HepG2 (cell line): ENCODE data around the gene SDC1. TPM values are rescaled to one million over a fixed set of nuclear protein-coding genes. Genes with fewer than 3 reads are reported as not detected.
"Not testable (repeated sequence)": the region's sequence is repeated elsewhere in the genome, so short reads cannot be mapped to it uniquely, and the experiment has no call there.

Source experiments
- ATAC-seq: fragments of 200-7000 bp; cut with Tn5 transposase; 3 replicates; pipeline ENCODE4 v1.9.1; 2020; ENCODE audit warnings: mild to moderate bottlenecking, moderate library complexity
- BruUV-seq: library from RNA; stranded (reverse); fragments of 400-500 nt; replicated peaks from 2 replicates; lab custom pipeline; 2021; lab: Mats Ljungman, UMichigan
- CTCF ChIA-PET: fragments of 300-600 bp; formaldehyde crosslinking; extraction: SDS; loops from one replicate; lab custom pipeline; 2021; ENCODE audit warnings: low total read pairs, inconsistent platforms, low intra/inter-chr PET ratio; lab: Yijun Ruan, JAX
- POLR2A ChIA-PET: fragments of 350-600 bp; sonication (Branson Sonifier 250); formaldehyde crosslinking; loops from one replicate; lab custom pipeline; 2020; ENCODE audit warnings: antibody characterized with exemption, inconsistent platforms; lab: Yijun Ruan, JAX
- DNase-seq: peaks from one replicate; pipeline ENCODE4 v3.0.0-alpha.2; 2015; ENCODE audit warnings: low spot score
- FAIRE-seq: peaks from 3 replicates; lab custom pipeline; 2011; peaks lifted over from hg19 to GRCh38; lab: Jason Lieb, UNC
- H2AFZ ChIP-seq: one replicate; pipeline ENCODE4 v1.6.1; 2011; ENCODE audit warnings: low read length, inconsistent platforms
- H3K27ac ChIP-seq: fragments of 300-600 bp; 3 replicates; pipeline ENCODE4 v1.8.0; 2011; ENCODE audit warnings: mixed run types, mild to moderate bottlenecking, mixed read lengths, low read length, inconsistent platforms; ENCODE audit not compliant: insufficient read depth; ENCODE audit errors: extremely low read length
- H3K27me3 ChIP-seq, 2 experiments: fragments of 200-600 bp in 1 of 2; 2 replicates in 1 of 2; 3 replicates in 1 of 2; pipeline versions ENCODE4 v1.6.0 to v1.8.0; 2011; ENCODE audit warnings: low read length in 2 of 2, mild to moderate bottlenecking in 2 of 2, moderate library complexity in 2 of 2, inconsistent platforms in 1 of 2; ENCODE audit not compliant: insufficient read depth in 2 of 2, control insufficient read depth in 1 of 2
- H3K36me3 ChIP-seq, 2 experiments: fragments of 200-600 bp in 1 of 2; replicated peaks in 1 of 2; 2 replicates in 1 of 2; 3 replicates in 1 of 2; pipeline versions ENCODE4 v1.5.1 to v1.8.0; 2011; ENCODE audit warnings: low read length in 2 of 2, inconsistent platforms in 1 of 2; ENCODE audit not compliant: insufficient read depth in 2 of 2, control insufficient read depth in 1 of 2
- H3K4me1 ChIP-seq: 2 replicates; pipeline ENCODE4 v1.5.1; 2012; ENCODE audit warnings: low read length, inconsistent platforms; ENCODE audit not compliant: insufficient read depth
- H3K4me2 ChIP-seq: 2 replicates; pipeline ENCODE4 v1.6.0; 2011; ENCODE audit warnings: low read depth, low read length, inconsistent platforms
- H3K4me3 ChIP-seq, 3 experiments: fragments of 200-600 bp in 1 of 3; sonication (generic), shearing (Covaris generic) in 1 of 3; replicated peaks in 1 of 3; 2 replicates each; pipeline ENCODE4 v1.5.1; 2011 to 2016; ENCODE audit warnings: low read length in 3 of 3, inconsistent platforms in 2 of 3, low read depth in 2 of 3, mild to moderate bottlenecking in 2 of 3, control low read depth in 1 of 3, mixed read lengths in 1 of 3; ENCODE audit not compliant: insufficient read depth in 1 of 3
- H3K79me2 ChIP-seq: one replicate; pipeline ENCODE4 v1.6.1; 2011; ENCODE audit warnings: low read length, inconsistent platforms; ENCODE audit not compliant: insufficient read depth
- H3K9ac ChIP-seq: 2 replicates; pipeline ENCODE4 v1.6.0; 2011; ENCODE audit warnings: mild to moderate bottlenecking, low read depth, low read length, inconsistent platforms; ENCODE audit not compliant: insufficient read depth
- H3K9me3 ChIP-seq: 2 replicates; pipeline ENCODE4 v1.5.1; 2012; ENCODE audit warnings: mild to moderate bottlenecking, low read length
- H4K20me1 ChIP-seq: 2 replicates; pipeline ENCODE4 v1.6.0; 2011; ENCODE audit warnings: inconsistent platforms, mild to moderate bottlenecking, low read length, moderate library complexity; ENCODE audit not compliant: insufficient read depth
- ETV5 ChIP-seq: IDR thresholded peaks from 2 replicates; pipeline ENCODE4 v1.6.1; 2018; ENCODE audit warnings: missing biosample characterization, missing genetic modification reagents, inconsistent platforms, borderline replicate concordance
- ETV6 ChIP-seq: sonication (generic); formaldehyde crosslinking; conservative IDR thresholded peaks from 2 replicates; pipeline ENCODE4 v1.4.0; 2020; ENCODE audit warnings: missing genetic modification reagents
- MAFF ChIP-seq: IDR thresholded peaks from 2 replicates; pipeline ENCODE4 v1.6.1; 2011; ENCODE audit warnings: low read depth, low read length, improper control_type of control experiment
- MAFK ChIP-seq, 2 experiments: IDR thresholded peaks in 1 of 2; conservative IDR thresholded peaks in 1 of 2; 2 replicates each; pipeline ENCODE4 v1.6.1; 2011; ENCODE audit warnings: improper control_type of control experiment in 2 of 2, low read length in 2 of 2
- TRIM22 ChIP-seq: fragments of 450-650 bp; IDR thresholded peaks from 2 replicates; pipeline ENCODE4 v1.6.1; 2017
- ZNF121 ChIP-seq: sonication (generic); formaldehyde crosslinking; IDR thresholded peaks from 2 replicates; pipeline ENCODE4 v1.5.0; 2020; ENCODE audit warnings: mild to moderate bottlenecking, missing genetic modification reagents
- ZNF234 ChIP-seq: sonication (generic); formaldehyde crosslinking; conservative IDR thresholded peaks from 2 replicates; pipeline ENCODE4 v1.5.1; 2020; ENCODE audit warnings: mild to moderate bottlenecking, missing genetic modification reagents
- ZNF280D ChIP-seq: sonication (generic); formaldehyde crosslinking; IDR thresholded peaks from 2 replicates; pipeline ENCODE4 v1.5.1; 2020; ENCODE audit warnings: mild to moderate bottlenecking, missing genetic modification reagents
- ZNF460 ChIP-seq: sonication (generic); formaldehyde crosslinking; IDR thresholded peaks from 2 replicates; pipeline ENCODE4 v1.5.1; 2020; ENCODE audit warnings: missing genetic modification reagents, mild to moderate bottlenecking, borderline replicate concordance
- WGBS: methylation state at CpG from one replicate; pipeline ENCODE4 v1.1.6; 2017; ENCODE audit warnings: low lambda C conversion rate; 5-methylcytosine and 5-hydroxymethylcytosine counted together
- in situ Hi-C: cut with HindIII; loops from 2 replicates; pipeline ENCODE4 v1.10.0; 2017; ENCODE audit warnings: low pct_unique_long_range_greater_than_20kb; ENCODE audit not compliant: extremely low pct_ligation_motif_present
- intact Hi-C: fragments of 100-400 bp; cut with micrococcal nuclease; formaldehyde crosslinking; loops from one replicate; pipeline ENCODE4 v1.10.0; 2022; ENCODE audit not compliant: unreplicated experiment
- polyA plus RNA-seq, 8 experiments: library from polyadenylated mRNA; depleted of rRNA in 3 of 8; stranded (reverse) in 7 of 8; unstranded in 1 of 8; fragments of >200 nt; fragmentation: Illumina TruSeq in 4 of 8; extraction: Trizol in 4 of 8; gene quantifications; 2 replicates each; pipeline versions ENCODE4 v1.2.1 to v1.2.3, GENCODE V29; 2011 to 2016; ENCODE audit warnings: low read depth in 4 of 8, missing spikeins in 1 of 8, mixed read lengths in 1 of 8; ENCODE audit not compliant: insufficient read depth in 1 of 8
- total RNA-seq, 5 experiments: library from RNA; depleted of rRNA; stranded (reverse); fragments of >200 nt; fragmentation: Illumina TruSeq; extraction: Trizol; gene quantifications; 2 replicates each; pipeline ENCODE4 v1.2.3, GENCODE V29; 2016; ENCODE audit warnings: low read depth in 1 of 5

SDC1 gene
- total and polyA plus RNA-seq, 2 of the 13 experiments (the other 11 are each of a cell fraction or from before 2014, with no cell fraction given), result 108 to 119 TPM

GRCh38 chr2:20273042-20273441 lies 48.1 kb upstream of the SDC1 start:
- Histone ChIP-seq H3K4me2 (no peak overlapping the region), H3K9me3 (no peaks in the 10 kb centered on the region), H2AFZ (no peak overlapping the region), H3K27me3 (no peaks in the 10 kb centered on the region), H3K27ac (no peak overlapping the region), H4K20me1 (no peaks in the 10 kb centered on the region), H3K79me2 (no peaks in the 10 kb centered on the region), H3K9ac (no peak overlapping the region), H3K36me3 (peaks cover 3 to 35% of the 10 kb centered on the region in 2 experiments), H3K4me3 (no peak overlapping the region), H3K4me1 (no peaks in the 10 kb centered on the region)
- no TSS peak for BruUV-seq
- POLR2A ChIA-PET, result no interaction called here
- no peak for FAIRE-seq
- 94% methylated on average over 4 of the region's 4 CpGs for WGBS
- TF ChIP-seq ZNF234, result no peak
- TF ChIP-seq TRIM22, result no peak
- peak; percentile 95 to 98 for TF ChIP-seq MAFK (conservative IDR thresholded peaks at IDR 0.05 in 1 of 2, IDR thresholded peaks at IDR 0.05 in 1 of 2; ENCODE audit: low read length in 2 of 2)
- no peak for TF ChIP-seq ETV5 (CRISPR knock-in tag)
- TF ChIP-seq MAFF, result peak; percentile 96
- no peak for TF ChIP-seq ETV6 (CRISPR knock-in tag)
- CTCF ChIA-PET, result no interaction called here
- no peak for DNase-seq
- in situ Hi-C loops, result no loop called here
- intact Hi-C loops, result no loop called here
- no peak for ATAC-seq

DNA sequence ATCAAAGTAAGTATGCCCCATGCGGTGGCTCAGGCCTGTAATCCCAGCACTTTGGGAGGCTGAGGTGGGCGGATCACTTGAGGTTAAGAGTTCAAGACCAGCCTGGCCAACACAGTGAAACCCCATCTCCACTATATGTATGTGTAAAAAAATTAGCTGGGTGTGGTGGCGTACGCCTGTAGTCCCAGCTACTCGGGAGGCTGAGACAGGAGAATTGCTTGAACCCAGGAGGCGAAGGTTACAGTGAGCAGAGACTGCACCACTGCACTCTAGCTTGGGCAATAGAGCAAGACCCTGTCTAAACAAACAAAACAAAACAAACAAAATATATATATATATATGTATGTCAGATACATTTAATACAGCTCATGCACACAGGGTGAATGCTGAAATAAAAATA lies 43.4 kb upstream of the SDC1 start:
- DNase-seq, H2AFZ ChIP-seq, H3K4me2 ChIP-seq, in situ Hi-C loops, FAIRE-seq, CTCF ChIA-PET, H3K9ac ChIP-seq, POLR2A ChIA-PET, H3K9me3 ChIP-seq, H3K79me2 ChIP-seq, BruUV-seq, H3K27ac ChIP-seq, H3K4me3 ChIP-seq, H4K20me1 ChIP-seq: not testable (repeated sequence)
- H3K36me3 ChIP-seq, result peaks cover 1 to 43% of the 10 kb centered on the region in 2 experiments
- TF ChIP-seq ZNF280D (CRISPR knock-in tag), result 0 out of 2 replicates have a peak, but pooled peaks have one; percentile 44
- TF ChIP-seq ZNF460 (CRISPR knock-in tag), result peak; percentile 59; the same call in 1 of the 2 replicates
- peak; percentile 75 for TF ChIP-seq ZNF121 (CRISPR knock-in tag)
- TF ChIP-seq, all 625 proteins: peak for 3; not testable (repeated sequence) for 622
- ATAC-seq, H3K27me3 ChIP-seq, H3K4me1 ChIP-seq, intact Hi-C loops: not testable (repeated sequence)
- WGBS, result 98% methylated on average over 6 of the region's 6 CpGs
